Chondrocyte (in vitro differentiated cells): ENCODE data around the gene SLC25A42. TPM values are rescaled to one million over a fixed set of nuclear protein-coding genes. Genes with fewer than 3 reads are reported as not detected.

ENCODE experiments used
- DNase-seq: peaks from one replicate; pipeline ENCODE4 v3.0.0; 2021; ENCODE audit warnings: mixed read lengths, low spot score
- H3K27ac Mint-ChIP-seq: one replicate; pipeline ENCODE4 v1.8.0; 2021; ENCODE audit warnings: mild to moderate bottlenecking, moderate library complexity, mixed read lengths; ENCODE audit not compliant: unreplicated experiment
- H3K27me3 Mint-ChIP-seq: 2 replicates; pipeline ENCODE4 v1.8.0; 2021; ENCODE audit warnings: low read depth, mixed read lengths
- H3K36me3 Mint-ChIP-seq: 2 replicates; pipeline ENCODE4 v1.8.0; 2021; ENCODE audit warnings: low read depth, mixed read lengths
- H3K4me1 Mint-ChIP-seq: 2 replicates; pipeline ENCODE4 v1.8.0; 2021; ENCODE audit warnings: low read depth, mild to moderate bottlenecking, mixed read lengths
- H3K4me3 Mint-ChIP-seq: one replicate; pipeline ENCODE4 v1.8.0; 2021; ENCODE audit warnings: mild to moderate bottlenecking, moderate library complexity, mixed read lengths; ENCODE audit not compliant: unreplicated experiment
- H3K9me3 Mint-ChIP-seq: 2 replicates; pipeline ENCODE4 v1.8.0; 2021; ENCODE audit warnings: low read depth, mixed read lengths
- total RNA-seq: library from RNA; stranded (reverse); gene quantifications from 3 replicates; pipeline ENCODE4 v1.2.1, GENCODE V29; 2021
- TF ChIP-seq, protein P1 (sequence below): fragments of 200-600 bp; sonication (generic); IDR thresholded peaks from 2 replicates; pipeline ENCODE4 v1.5.0; 2021; ENCODE audit warnings: antibody characterized with exemption, mild to moderate bottlenecking, moderate library complexity

Gene SLC25A42
- total RNA-seq, 1 donor from 2014 or later, result 8.9 TPM

DNA sequence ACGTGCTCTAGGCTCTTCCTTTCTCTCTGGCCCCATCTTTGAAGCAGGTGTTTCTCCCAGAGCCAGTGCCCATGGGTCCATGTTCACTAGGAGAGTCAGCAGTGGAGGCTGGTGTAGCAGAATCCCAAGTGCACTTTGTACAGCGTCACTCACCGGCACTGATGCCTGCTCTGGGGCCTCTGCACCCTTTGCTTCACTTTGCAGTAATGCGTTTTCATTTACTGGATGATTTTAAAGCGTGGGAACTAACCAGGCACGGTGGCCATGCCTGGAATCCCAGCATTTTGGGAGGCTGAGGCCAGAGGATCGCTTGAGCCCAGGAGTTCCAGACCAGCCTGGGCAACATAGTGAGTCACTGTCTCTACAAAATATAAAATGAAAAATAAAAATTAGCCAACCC is 30.7 kb downstream of the SLC25A42 start:
- Mint-ChIP-seq H3K27ac (no peak overlapping the region), H3K4me1 (no peaks in the 10 kb centered on the region), H3K9me3 (no peaks in the 10 kb centered on the region), H3K36me3 (no peaks in the 10 kb centered on the region), H3K27me3 (no peaks in the 10 kb centered on the region), H3K4me3 (no peak overlapping the region)
- no peak for DNase-seq
- TF ChIP-seq, protein P1, sequence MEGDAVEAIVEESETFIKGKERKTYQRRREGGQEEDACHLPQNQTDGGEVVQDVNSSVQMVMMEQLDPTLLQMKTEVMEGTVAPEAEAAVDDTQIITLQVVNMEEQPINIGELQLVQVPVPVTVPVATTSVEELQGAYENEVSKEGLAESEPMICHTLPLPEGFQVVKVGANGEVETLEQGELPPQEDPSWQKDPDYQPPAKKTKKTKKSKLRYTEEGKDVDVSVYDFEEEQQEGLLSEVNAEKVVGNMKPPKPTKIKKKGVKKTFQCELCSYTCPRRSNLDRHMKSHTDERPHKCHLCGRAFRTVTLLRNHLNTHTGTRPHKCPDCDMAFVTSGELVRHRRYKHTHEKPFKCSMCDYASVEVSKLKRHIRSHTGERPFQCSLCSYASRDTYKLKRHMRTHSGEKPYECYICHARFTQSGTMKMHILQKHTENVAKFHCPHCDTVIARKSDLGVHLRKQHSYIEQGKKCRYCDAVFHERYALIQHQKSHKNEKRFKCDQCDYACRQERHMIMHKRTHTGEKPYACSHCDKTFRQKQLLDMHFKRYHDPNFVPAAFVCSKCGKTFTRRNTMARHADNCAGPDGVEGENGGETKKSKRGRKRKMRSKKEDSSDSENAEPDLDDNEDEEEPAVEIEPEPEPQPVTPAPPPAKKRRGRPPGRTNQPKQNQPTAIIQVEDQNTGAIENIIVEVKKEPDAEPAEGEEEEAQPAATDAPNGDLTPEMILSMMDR, result no peak

DNA sequence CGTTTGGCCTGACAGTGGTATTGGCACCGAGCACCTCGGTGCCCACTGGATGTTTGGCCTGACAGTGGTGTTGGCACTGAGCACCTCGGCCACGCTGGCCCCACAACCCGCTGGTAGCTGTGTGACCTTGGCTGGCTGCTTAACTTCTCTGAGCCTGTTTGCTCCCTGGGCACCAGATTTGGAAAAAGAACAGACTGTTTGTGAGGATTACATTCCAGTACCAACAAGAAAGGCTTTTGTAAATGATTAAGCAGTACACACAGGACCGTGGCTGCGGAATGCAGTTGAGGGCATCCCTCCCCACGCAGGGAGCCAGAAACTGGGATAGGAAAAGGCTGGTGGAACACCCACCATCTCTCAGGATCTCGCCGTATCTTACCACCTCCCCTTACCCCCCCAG is 31.9 kb downstream of the SLC25A42 start:
- Mint-ChIP-seq H3K4me1 (no peaks in the 10 kb centered on the region), H3K36me3 (peaks cover 4% of the 10 kb centered on the region), H3K4me3 (no peak overlapping the region), H3K27ac (no peak overlapping the region), H3K27me3 (no peaks in the 10 kb centered on the region), H3K9me3 (no peaks in the 10 kb centered on the region)
- TF ChIP-seq, protein P1, result no peak
- no peak for DNase-seq

DNA sequence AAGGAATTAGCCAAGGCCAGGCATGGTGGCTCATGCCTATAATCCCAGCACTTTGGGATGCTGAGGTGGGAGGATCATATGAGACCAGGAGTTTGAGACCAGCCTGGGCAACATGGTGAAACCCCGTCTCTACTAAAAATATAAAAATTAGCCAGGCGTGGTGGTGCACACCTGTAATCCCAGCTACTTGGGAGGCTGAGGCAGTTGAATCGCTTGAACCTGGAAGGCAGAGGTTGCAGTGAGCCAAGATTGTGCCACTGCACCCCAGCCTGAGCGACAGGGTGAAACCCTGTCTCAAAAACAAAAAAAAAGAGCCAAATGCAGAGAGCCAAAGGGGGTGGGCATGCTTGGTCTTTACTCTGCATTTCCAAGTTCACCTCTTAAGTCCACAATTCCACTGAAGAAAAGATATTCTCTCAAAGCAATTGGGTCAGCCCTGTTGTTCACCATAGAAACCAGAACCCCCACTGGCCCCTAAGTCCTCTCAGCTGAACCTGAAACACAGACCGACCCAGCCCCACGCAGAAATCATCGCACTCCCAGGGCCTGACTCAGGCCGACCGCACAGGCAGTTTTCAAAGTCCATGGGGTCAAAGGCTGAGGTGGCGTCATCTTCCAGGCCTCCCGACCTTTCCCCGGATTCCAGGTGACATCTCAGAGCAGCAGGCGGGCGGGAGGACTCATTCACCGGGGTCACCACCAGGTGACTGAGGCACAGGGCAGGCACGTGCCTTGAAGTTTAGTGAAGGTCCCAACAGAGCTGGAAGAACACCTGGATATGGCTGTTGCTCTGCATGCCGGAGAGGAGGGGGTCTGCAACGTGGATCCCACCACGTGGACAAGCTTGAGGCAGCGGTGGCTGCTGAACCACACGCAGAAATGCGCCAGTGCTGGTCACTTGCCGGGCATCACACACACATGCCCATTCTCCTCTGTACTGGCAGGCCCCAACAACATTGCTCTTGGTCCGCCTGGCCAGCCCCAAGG is 33.1 kb downstream of the SLC25A42 start:
- Mint-ChIP-seq H3K4me1 (no peaks in the 10 kb centered on the region), H3K4me3 (no peak overlapping the region), H3K27ac (no peak overlapping the region)

DNA sequence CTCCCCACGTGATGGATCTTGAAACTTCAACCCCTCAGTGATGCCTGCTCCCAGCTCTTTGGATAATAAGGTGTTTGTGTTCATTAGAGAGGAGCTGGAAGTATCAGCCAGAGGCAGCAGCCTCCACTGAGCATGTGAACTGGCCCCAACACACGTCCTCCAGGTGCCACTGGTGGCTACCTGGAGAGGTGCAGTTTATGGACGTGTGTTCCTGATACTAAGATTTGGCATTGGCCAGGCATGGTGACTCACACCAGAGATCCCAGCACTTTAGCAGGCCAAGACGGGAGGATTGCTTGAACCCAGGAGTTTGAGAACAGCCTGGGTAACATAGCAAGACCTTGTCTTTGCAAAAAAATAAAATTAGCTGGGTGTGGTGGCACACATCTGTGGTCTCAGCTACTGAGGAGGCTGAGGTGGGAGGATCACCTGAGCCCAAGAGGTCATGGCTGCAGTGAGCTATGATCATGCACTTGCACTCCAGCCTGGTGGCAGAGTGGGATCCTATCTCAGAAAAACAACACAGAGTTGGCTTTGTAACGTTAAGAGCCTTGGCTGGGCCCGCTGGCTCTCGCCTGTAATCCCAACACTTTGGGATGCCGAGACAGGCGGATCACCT is 34.4 kb downstream of the SLC25A42 start:
- H3K4me3 Mint-ChIP-seq, result no peak overlapping the region
- peaks cover 4% of the 10 kb centered on the region for H3K36me3 Mint-ChIP-seq
- no peaks in the 10 kb centered on the region for H3K9me3 Mint-ChIP-seq
- H3K27me3 Mint-ChIP-seq, result no peaks in the 10 kb centered on the region
- no peaks in the 10 kb centered on the region for H3K4me1 Mint-ChIP-seq
- DNase-seq, result no peak
- TF ChIP-seq, protein P1, result no peak
- H3K27ac Mint-ChIP-seq, result no peak overlapping the region

More for the DNA sequence above, 33.1 kb downstream of the SLC25A42 start:
- TF ChIP-seq, protein P1, result no peak
- peaks cover 4% of the 10 kb centered on the region for H3K36me3 Mint-ChIP-seq
- DNase-seq, result no peak
- H3K27me3 Mint-ChIP-seq, result no peaks in the 10 kb centered on the region
- no peaks in the 10 kb centered on the region for H3K9me3 Mint-ChIP-seq
